GM23248 (cell line): Measurements from ENCODE around the gene SYNE2. TPM values are rescaled to one million over a fixed set of nuclear protein-coding genes. Genes with fewer than 3 reads are reported as not detected.

Source experiments
- DNase-seq: peaks from one replicate; pipeline ENCODE4 v3.0.0-alpha.2; 2015
- H2AFZ ChIP-seq: fragments of 200-600 bp; sonication (generic); 2 replicates; pipeline ENCODE4 v1.6.1; 2016; ENCODE audit warnings: antibody characterized with exemption
- H3F3A ChIP-seq: fragments of 200-600 bp; sonication (generic); 2 replicates; pipeline ENCODE4 v1.6.1; 2016; ENCODE audit warnings: mild to moderate bottlenecking, antibody characterized with exemption, mixed run types; ENCODE audit not compliant: insufficient read depth
- H3K27ac ChIP-seq: fragments of 200-600 bp; sonication (generic); 2 replicates; pipeline ENCODE4 v1.5.1; 2016; ENCODE audit warnings: mild to moderate bottlenecking
- H3K27me3 ChIP-seq: fragments of 200-600 bp; sonication (generic); replicated peaks from 2 replicates; pipeline ENCODE4 v1.6.1; 2016; ENCODE audit warnings: mild to moderate bottlenecking; ENCODE audit not compliant: insufficient read depth
- H3K36me3 ChIP-seq: fragments of 200-600 bp; sonication (generic); 2 replicates; pipeline ENCODE4 v1.6.1; 2016; ENCODE audit warnings: low read depth, mild to moderate bottlenecking
- H3K4me1 ChIP-seq: fragments of 200-600 bp; sonication (generic); 2 replicates; pipeline ENCODE4 v1.6.1; 2016; ENCODE audit warnings: mild to moderate bottlenecking; ENCODE audit not compliant: insufficient read depth
- H3K4me2 ChIP-seq: fragments of 200-600 bp; sonication (generic); one replicate; pipeline ENCODE4 v1.6.1; 2016; ENCODE audit warnings: mild to moderate bottlenecking; ENCODE audit not compliant: unreplicated experiment
- H3K4me3 ChIP-seq: fragments of 200-600 bp; sonication (generic); 2 replicates; pipeline ENCODE4 v1.5.1; 2016; ENCODE audit warnings: mild to moderate bottlenecking
- H3K79me2 ChIP-seq: fragments of 200-600 bp; sonication (generic); 2 replicates; pipeline ENCODE4 v1.6.1; 2016; ENCODE audit warnings: mild to moderate bottlenecking; ENCODE audit not compliant: insufficient read depth
- H3K9ac ChIP-seq: fragments of 200-600 bp; sonication (generic); 2 replicates; pipeline ENCODE4 v1.6.1; 2016; ENCODE audit warnings: mild to moderate bottlenecking
- H3K9me2 ChIP-seq: fragments of 200-600 bp; sonication (generic); 2 replicates; pipeline ENCODE4 v1.6.1; 2016; ENCODE audit warnings: mixed run types, mild to moderate bottlenecking, moderate library complexity; ENCODE audit not compliant: insufficient read depth
- H3K9me3 ChIP-seq: fragments of 200-600 bp; sonication (generic); one replicate; pipeline ENCODE4 v1.6.1; 2017; ENCODE audit warnings: low read depth
- H4K20me1 ChIP-seq: fragments of 200-600 bp; sonication (generic); 2 replicates; pipeline ENCODE4 v1.6.0; 2016; ENCODE audit not compliant: insufficient read depth
- EZH2 ChIP-seq: fragments of 200-600 bp; sonication (generic); IDR thresholded peaks from 2 replicates; pipeline ENCODE4 v1.6.1; 2018; ENCODE audit warnings: antibody characterized with exemption, mild to moderate bottlenecking; ENCODE audit not compliant: insufficient read depth, poor library complexity, severe bottlenecking
- EZH2phosphoT487 ChIP-seq: fragments of 200-600 bp; sonication (generic); IDR thresholded peaks from 2 replicates; pipeline ENCODE4 v1.6.1; 2018; ENCODE audit warnings: antibody characterized with exemption, moderate library complexity, mild to moderate bottlenecking, low read depth; ENCODE audit not compliant: insufficient read depth
- WGBS, 2 experiments: methylation state at CpG; one replicate each; pipeline ENCODE4 v1.1.6; 2015 to 2017; ENCODE audit warnings: low lambda C conversion rate in 2 of 2, low coverage in 1 of 2; ENCODE audit errors: missing lambda C conversion rate in 2 of 2; 5-methylcytosine and 5-hydroxymethylcytosine counted together
- in situ Hi-C: fragments of 300-500 bp; cut with MboI; formaldehyde crosslinking; loops from 2 replicates; pipeline ENCODE4 v1.15.0; 2020
- polyA plus RNA-seq: library from polyadenylated mRNA; unstranded; fragments of >200 nt; fragmentation: Nextera tagmentation; extraction: Ambion mirVana; gene quantifications from 2 replicates; pipeline ENCODE4 v1.2.1, GENCODE V29; 2016
- total RNA-seq: library from RNA; depleted of rRNA; stranded (reverse); fragments of >200 nt; shearing (Covaris generic); gene quantifications from 2 replicates; pipeline ENCODE4 v1.2.3, GENCODE V29; 2014

SYNE2 gene
- total and polyA plus RNA-seq, 2 experiments from 2014 or later: 2.8 to 4.4 TPM

DNA sequence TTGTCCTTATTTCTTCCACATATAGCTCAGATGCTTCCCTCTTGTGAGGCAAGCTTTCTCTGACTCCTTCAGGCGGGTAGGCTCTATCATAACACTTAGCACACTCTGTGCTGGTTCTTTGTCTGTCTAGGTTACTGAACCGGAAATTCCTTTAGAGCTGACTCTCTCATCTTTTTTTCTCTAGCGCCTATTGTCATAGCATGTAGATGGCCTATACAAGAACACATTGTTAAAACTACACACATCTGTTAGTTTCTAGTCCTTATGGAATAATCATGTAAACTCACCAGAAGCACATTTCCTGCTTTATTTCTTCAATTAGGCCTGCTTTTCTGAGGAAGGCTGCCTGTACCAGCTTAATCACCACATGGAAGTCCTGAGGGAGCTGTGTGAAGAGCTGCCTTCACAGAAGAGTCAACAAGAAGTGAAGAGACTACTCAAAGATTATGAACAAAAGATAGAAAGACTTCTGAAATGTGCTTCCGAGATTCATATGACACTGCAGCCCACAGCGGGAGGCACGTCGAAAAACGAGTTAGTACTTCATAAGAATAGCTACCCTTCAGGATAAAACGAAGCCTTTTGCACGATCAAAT is 143.9 kb downstream of the SYNE2 start:
- Histone ChIP-seq H3K9me2 (no peaks in the 10 kb centered on the region), H3F3A (no peaks in the 10 kb centered on the region), H3K79me2 (no peaks in the 10 kb centered on the region), H3K27me3 (no peaks in the 10 kb centered on the region), H3K4me3 (no peak overlapping the region), H3K4me2 (no peak overlapping the region), H3K4me1 (no peaks in the 10 kb centered on the region), H4K20me1 (no peaks in the 10 kb centered on the region), H3K27ac (no peak overlapping the region), H2AFZ (no peak overlapping the region), H3K9ac (no peak overlapping the region), H3K9me3 (no peaks in the 10 kb centered on the region), H3K36me3 (no peaks in the 10 kb centered on the region)
- 96 to 97% methylated on average over 10 of the region's 10 CpGs for WGBS, 2 experiments
- in situ Hi-C loops: no loop called here
- no peak for DNase-seq
- TF ChIP-seq EZH2: no peak
- no peak for TF ChIP-seq EZH2phosphoT487

DNA sequence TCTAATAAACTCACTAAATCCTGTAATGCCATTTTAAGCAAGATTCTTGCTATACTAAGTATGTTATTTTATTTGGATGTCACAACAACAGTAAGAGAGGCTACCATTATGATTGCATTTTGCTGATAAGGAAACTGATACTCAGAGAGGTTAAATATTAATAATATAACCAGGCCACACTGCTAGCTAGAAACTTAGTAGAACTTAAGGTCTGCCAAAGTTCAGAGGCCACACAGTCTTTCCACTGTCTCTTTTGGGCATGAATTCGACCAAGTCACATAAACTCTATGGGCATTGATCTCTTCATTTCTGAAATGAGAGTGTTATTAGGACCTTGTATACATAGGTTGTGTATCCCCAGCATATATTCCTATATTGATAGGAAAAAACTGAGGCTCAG is 147.9 kb downstream of the SYNE2 start:
- Histone ChIP-seq H3K36me3 (no peaks in the 10 kb centered on the region), H3K4me1 (no peaks in the 10 kb centered on the region), H3K79me2 (no peaks in the 10 kb centered on the region), H3F3A (no peaks in the 10 kb centered on the region), H3K9me3 (no peaks in the 10 kb centered on the region), H3K9ac (no peak overlapping the region), H3K9me2 (no peaks in the 10 kb centered on the region), H3K4me3 (no peak overlapping the region), H3K27ac (no peak overlapping the region), H3K4me2 (no peak overlapping the region), H3K27me3 (no peaks in the 10 kb centered on the region), H4K20me1 (no peaks in the 10 kb centered on the region), H2AFZ (no peak overlapping the region)
- DNase-seq: no peak
- WGBS, 2 experiments: 78 to 85% methylated on average over 1 of the region's 1 CpG
- in situ Hi-C loops: no loop called here
- TF ChIP-seq EZH2 (no peak), EZH2phosphoT487 (no peak)

DNA sequence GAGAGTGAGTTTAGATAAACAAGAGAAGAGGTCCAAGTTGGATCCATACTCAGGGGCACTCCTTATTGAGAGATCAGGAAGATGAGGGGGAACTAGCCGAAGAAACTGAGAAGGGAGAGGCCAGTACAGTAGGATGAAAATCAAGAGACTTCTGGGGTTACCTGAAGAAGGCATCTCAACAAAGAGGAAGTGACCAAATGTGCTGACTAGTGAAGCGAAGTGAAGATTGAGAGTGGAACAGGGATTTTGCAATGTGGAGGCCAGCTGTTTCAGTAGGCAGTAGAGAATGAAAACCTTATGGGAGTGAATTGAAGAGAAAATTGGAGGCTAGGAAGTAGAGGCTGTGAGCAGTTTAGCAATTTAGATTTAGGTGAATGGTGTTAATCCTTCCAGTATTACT is 153.0 kb downstream of the SYNE2 start:
- H2AFZ ChIP-seq: no peak overlapping the region
- no peaks in the 10 kb centered on the region for H3K9me3 ChIP-seq
- no peaks in the 10 kb centered on the region for H3K79me2 ChIP-seq
- H3K4me1 ChIP-seq: no peaks in the 10 kb centered on the region
- TF ChIP-seq EZH2: no peak
- TF ChIP-seq EZH2phosphoT487: no peak
- H3K4me3 ChIP-seq: no peak overlapping the region
- H4K20me1 ChIP-seq: no peaks in the 10 kb centered on the region
- no peak for DNase-seq
- WGBS, 2 experiments: 78 to 88% methylated on average over 2 of the region's 2 CpGs
- no peaks in the 10 kb centered on the region for H3F3A ChIP-seq
- H3K9me2 ChIP-seq: no peaks in the 10 kb centered on the region
- no peak overlapping the region for H3K9ac ChIP-seq
- in situ Hi-C loops: no loop called here
- H3K4me2 ChIP-seq: no peak overlapping the region
- H3K36me3 ChIP-seq: no peaks in the 10 kb centered on the region
- no peaks in the 10 kb centered on the region for H3K27me3 ChIP-seq
- H3K27ac ChIP-seq: no peak overlapping the region

DNA sequence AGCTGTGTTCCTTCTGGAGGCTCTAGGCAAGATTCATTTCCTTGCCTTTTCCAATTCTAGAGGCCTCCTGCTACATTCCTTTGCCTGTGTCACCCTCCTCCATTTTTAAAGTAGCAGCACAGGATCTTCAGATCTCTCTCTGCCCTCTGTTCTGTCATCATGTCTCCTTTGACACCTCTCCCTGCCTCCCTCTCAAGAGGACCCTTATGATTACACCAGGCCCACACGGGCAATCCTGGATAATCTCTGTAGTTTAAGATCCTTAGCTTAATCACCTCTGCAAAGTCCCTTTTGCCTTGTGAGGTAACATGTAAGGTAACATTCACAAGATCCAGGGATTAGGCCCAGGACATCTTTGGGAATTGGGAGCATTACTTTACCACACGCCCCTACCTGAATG is 155.2 kb downstream of the SYNE2 start:
- Histone ChIP-seq H3K4me1 (no peaks in the 10 kb centered on the region), H3K4me2 (no peak overlapping the region), H3K4me3 (no peak overlapping the region), H3K9me2 (no peaks in the 10 kb centered on the region), H3K9ac (no peak overlapping the region), H3F3A (no peaks in the 10 kb centered on the region), H3K36me3 (no peaks in the 10 kb centered on the region), H4K20me1 (no peaks in the 10 kb centered on the region), H3K27ac (no peak overlapping the region), H2AFZ (no peak overlapping the region), H3K79me2 (no peaks in the 10 kb centered on the region), H3K9me3 (no peaks in the 10 kb centered on the region), H3K27me3 (no peaks in the 10 kb centered on the region)
- TF ChIP-seq EZH2 (no peak), EZH2phosphoT487 (no peak)
- in situ Hi-C loops: no loop called here
- WGBS, 2 experiments: 95 to 96% methylated on average over 2 of the region's 2 CpGs
- DNase-seq: no peak

DNA sequence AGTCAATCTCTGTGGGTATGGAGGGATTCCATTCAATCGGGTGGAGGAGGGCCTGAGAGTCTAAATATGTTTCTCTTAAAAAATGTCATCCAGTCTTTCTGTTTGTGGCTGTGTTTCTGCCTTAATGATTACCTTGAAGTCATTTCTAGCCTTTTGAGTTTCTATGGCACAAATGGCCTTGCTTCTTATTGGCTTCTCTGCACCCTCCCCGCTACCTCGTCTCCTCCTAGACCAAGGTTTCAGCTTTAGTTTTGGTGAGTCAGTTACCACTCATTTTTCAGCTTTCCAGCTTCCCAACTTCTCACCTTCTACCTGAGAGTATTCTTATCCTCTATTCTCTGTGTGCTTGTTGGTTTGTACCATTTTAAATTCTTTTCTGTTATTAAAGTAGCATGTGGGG is 159.2 kb downstream of the SYNE2 start:
- no peak overlapping the region for H3K4me3 ChIP-seq
- WGBS, 2 experiments: 96 to 97% methylated on average over 3 of the region's 3 CpGs
- TF ChIP-seq EZH2 (no peak), EZH2phosphoT487 (no peak)
- no peaks in the 10 kb centered on the region for H3K27me3 ChIP-seq
- no peaks in the 10 kb centered on the region for H3K36me3 ChIP-seq
- DNase-seq: no peak
- H3K9me3 ChIP-seq: no peaks in the 10 kb centered on the region
- H3K4me1 ChIP-seq: no peaks in the 10 kb centered on the region
- in situ Hi-C loops: no loop called here
- H2AFZ ChIP-seq: no peak overlapping the region
- no peaks in the 10 kb centered on the region for H4K20me1 ChIP-seq
- H3F3A ChIP-seq: no peaks in the 10 kb centered on the region
- no peak overlapping the region for H3K9ac ChIP-seq
- no peaks in the 10 kb centered on the region for H3K79me2 ChIP-seq
- H3K9me2 ChIP-seq: no peaks in the 10 kb centered on the region
- H3K4me2 ChIP-seq: no peak overlapping the region
- H3K27ac ChIP-seq: no peak overlapping the region
